MCF 10A (cell line): ENCODE measurements around the gene OSBP2. TPM values are rescaled to one million over a fixed set of nuclear protein-coding genes. Genes with fewer than 3 reads are reported as not detected.
A peak's percentile ranks its signal among the peaks of the same experiment; 100 is the strongest.

Experiments
- BruUV-seq: library from RNA; stranded (reverse); fragments of 400-500 nt; replicated peaks from 2 replicates; lab custom pipeline; 2021; lab: Mats Ljungman, UMichigan
- CTCF ChIA-PET: fragments of 300-600 bp; sonication (Branson Sonifier 250); formaldehyde crosslinking; extraction: SDS; loops from one replicate; lab custom pipeline; 2021; ENCODE audit warnings: antibody characterized with exemption, inconsistent platforms; lab: Yijun Ruan, JAX
- POLR2A ChIA-PET: fragments of 300-600, 350-650 bp; sonication (Branson Sonifier 250); formaldehyde crosslinking; extraction: SDS; loops from one replicate; lab custom pipeline; 2020; ENCODE audit warnings: antibody characterized with exemption, inconsistent platforms; lab: Yijun Ruan, JAX
- DNase-seq: peaks from one replicate; pipeline ENCODE4 v3.0.0-alpha.2; 2018; ENCODE audit not compliant: unreplicated experiment
- H3K27ac Mint-ChIP-seq: one replicate; pipeline ENCODE4 v1.8.0; 2022; ENCODE audit warnings: mild to moderate bottlenecking, low read depth, mixed read lengths; ENCODE audit not compliant: unreplicated experiment
- H3K27me3 Mint-ChIP-seq: one replicate; pipeline ENCODE4 v1.8.0; 2022; ENCODE audit warnings: mixed read lengths; ENCODE audit not compliant: insufficient read depth, unreplicated experiment
- H3K36me3 Mint-ChIP-seq: one replicate; pipeline ENCODE4 v1.8.0; 2022; ENCODE audit warnings: mild to moderate bottlenecking, moderate library complexity, mixed read lengths; ENCODE audit not compliant: insufficient read depth, unreplicated experiment
- H3K4me1 Mint-ChIP-seq: one replicate; pipeline ENCODE4 v1.8.0; 2022; ENCODE audit warnings: mixed read lengths; ENCODE audit not compliant: insufficient read depth, unreplicated experiment
- H3K4me3 Mint-ChIP-seq: one replicate; pipeline ENCODE4 v1.8.0; 2022; ENCODE audit warnings: mild to moderate bottlenecking, moderate library complexity, mixed read lengths; ENCODE audit not compliant: unreplicated experiment
- H3K9me3 Mint-ChIP-seq: one replicate; pipeline ENCODE4 v1.8.0; 2022; ENCODE audit warnings: mixed read lengths; ENCODE audit not compliant: unreplicated experiment
- intact Hi-C: fragments of 100-400 bp; cut with micrococcal nuclease; formaldehyde crosslinking; loops from 2 replicates; pipeline ENCODE4 v1.14.1; 2022
- total RNA-seq: library from RNA; stranded (reverse); gene quantifications from 2 replicates; pipeline ENCODE4 v1.2.3, GENCODE V29; 2022
- TF ChIP-seq, protein P1 (sequence below): fragments of 200-600 bp; IDR thresholded peaks from one replicate; pipeline ENCODE4 v1.8.0; 2022; ENCODE audit warnings: antibody characterized with exemption, mild to moderate bottlenecking; ENCODE audit not compliant: unreplicated experiment

OSBP2 gene
- total RNA-seq, 1 experiment from 2014 or later, result 276 TPM

DNA sequence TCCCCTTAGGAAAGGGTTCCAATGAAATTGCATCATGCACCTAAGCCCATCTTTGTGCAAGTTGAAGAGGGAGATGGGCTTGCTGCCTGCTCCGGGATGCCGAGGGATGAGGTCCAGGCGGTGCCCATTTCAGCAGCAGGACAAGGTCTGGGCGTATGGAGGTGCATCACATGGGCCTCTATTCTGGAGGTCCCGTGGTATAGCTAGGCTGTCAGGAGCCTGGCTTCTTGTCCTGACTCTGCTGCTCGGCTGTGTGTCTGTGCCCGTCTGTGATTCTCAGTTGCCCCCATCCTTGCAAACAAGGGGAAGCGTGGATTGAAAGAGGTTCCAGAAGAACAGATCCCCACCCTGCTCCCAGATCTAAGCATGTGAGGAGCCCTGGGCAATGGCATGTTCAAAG lies 130.0 kb downstream of the OSBP2 start:
- intact Hi-C loops, result no loop called here
- TF ChIP-seq, protein P1, sequence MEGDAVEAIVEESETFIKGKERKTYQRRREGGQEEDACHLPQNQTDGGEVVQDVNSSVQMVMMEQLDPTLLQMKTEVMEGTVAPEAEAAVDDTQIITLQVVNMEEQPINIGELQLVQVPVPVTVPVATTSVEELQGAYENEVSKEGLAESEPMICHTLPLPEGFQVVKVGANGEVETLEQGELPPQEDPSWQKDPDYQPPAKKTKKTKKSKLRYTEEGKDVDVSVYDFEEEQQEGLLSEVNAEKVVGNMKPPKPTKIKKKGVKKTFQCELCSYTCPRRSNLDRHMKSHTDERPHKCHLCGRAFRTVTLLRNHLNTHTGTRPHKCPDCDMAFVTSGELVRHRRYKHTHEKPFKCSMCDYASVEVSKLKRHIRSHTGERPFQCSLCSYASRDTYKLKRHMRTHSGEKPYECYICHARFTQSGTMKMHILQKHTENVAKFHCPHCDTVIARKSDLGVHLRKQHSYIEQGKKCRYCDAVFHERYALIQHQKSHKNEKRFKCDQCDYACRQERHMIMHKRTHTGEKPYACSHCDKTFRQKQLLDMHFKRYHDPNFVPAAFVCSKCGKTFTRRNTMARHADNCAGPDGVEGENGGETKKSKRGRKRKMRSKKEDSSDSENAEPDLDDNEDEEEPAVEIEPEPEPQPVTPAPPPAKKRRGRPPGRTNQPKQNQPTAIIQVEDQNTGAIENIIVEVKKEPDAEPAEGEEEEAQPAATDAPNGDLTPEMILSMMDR, result no peak
- Mint-ChIP-seq H3K4me1 (peaks cover 43% of the 10 kb centered on the region), H3K27ac (no peak overlapping the region), H3K36me3 (peaks cover 9% of the 10 kb centered on the region), H3K4me3 (no peak overlapping the region), H3K9me3 (no peaks in the 10 kb centered on the region), H3K27me3 (no peaks in the 10 kb centered on the region)
- BruUV-seq, result no TSS peak
- no peak for DNase-seq
- ChIA-PET CTCF (interaction anchor here (0.7 to 2.5 kb wide), 3 partner anchors 10 to 95 kb away, joined by 3 to 8 read pairs (median 3); no protein-coding TSS in a partner anchor), POLR2A (interaction anchor here (5.8 kb wide), 1 partner anchor 17 kb away, joined by 38 read pairs; no protein-coding TSS in a partner anchor)

DNA sequence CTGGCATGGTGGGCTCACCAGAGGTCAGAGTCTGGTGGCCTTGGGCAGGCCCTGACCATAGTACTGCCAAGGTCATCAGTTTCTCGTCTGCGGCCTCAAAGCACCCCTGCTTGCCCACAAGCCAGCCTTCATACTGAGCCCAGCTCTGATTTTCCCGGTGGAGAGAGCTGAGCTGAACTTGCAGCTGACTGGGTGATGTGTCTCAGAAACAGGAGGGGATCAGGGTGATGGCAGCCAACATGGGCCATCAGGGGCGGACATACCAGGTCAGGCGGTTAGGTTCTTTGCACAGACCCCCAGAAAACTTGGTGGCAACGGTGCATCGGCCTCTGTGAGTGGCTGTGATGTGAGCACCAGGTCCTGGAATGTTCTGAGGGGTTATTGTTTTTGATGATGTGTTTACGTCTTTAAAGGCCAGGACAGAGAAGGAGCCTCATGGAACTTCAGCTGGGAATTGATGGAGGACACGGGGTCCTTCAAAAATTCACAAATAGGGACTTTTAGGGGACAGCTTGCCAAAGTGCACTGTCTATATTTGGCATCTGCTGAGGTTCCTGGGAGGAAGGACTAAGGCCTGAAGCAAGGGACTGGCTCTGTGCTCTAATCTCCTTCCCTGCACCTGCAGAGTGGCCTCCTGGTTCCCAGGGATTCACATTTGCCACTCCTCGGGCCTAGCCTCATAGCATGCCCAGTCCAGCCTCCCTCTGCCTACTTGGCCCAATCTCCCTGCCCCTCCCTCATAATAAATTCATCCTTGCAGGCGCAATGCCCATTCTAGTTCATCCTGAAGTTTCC lies 131.2 kb downstream of the OSBP2 start:
- Mint-ChIP-seq H3K4me3 (no peak overlapping the region), H3K36me3 (peaks cover 9% of the 10 kb centered on the region), H3K4me1 (peaks cover 52% of the 10 kb centered on the region), H3K9me3 (no peaks in the 10 kb centered on the region), H3K27ac (peak overlapping the region; percentile 98), H3K27me3 (no peaks in the 10 kb centered on the region)
- no TSS peak for BruUV-seq
- POLR2A ChIA-PET, result interaction anchor here (0.6 to 5.8 kb wide), 3 partner anchors 18 to 47 kb away, joined by 3 to 38 read pairs (median 5); no protein-coding TSS in a partner anchor
- DNase-seq, result no peak
- intact Hi-C loops, result no loop called here
- CTCF ChIA-PET, result interaction anchor here (2.5 kb wide), 1 partner anchor 94 kb away, joined by 8 read pairs; no protein-coding TSS in a partner anchor
- TF ChIP-seq, protein P1, result no peak

DNA sequence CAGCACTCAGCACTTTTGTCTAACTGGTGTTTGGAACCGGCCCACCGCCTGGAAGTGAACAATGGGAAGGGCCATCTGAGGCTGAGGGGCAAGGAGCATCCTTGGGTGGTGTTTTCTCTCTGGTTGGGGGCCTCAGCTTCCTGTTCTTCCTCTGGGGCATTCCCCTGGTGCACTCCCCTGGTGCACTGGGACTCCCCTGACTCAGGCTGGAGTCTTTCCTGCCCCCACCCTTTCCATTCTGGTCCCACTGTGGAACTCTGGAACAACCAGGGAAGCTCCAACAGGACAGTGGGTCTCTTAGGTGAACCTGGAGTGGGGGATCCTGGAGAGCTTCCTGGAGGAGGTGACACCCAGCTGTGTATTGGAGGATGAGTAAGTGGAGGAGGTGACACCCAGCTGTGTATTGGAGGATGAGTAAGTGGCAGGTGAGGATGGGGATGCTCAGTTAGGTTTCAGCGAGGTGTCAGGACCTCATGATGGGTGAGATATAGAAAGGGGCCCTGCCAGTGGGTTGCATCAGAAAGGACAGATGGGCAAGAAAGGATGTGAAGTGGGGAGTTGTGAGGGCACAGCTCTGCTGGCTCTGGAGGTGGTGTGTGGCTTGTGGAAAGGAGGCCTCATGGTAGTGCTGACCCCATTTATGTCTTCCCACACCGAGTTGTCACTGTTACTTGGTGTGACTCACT lies 132.1 kb downstream of the OSBP2 start:
- BruUV-seq, result no TSS peak

More for the DNA sequence above, 132.1 kb downstream of the OSBP2 start:
- Mint-ChIP-seq H3K36me3 (peaks cover 9% of the 10 kb centered on the region), H3K4me1 (peaks cover 54% of the 10 kb centered on the region), H3K27me3 (no peaks in the 10 kb centered on the region), H3K4me3 (no peak overlapping the region), H3K9me3 (no peaks in the 10 kb centered on the region), H3K27ac (peak overlapping the region; percentile 98)
- ChIA-PET POLR2A (interaction anchor here (0.6 to 1.4 kb wide), 3 partner anchors 23 to 57 kb away, joined by 3 to 5 read pairs (median 4); no protein-coding TSS in a partner anchor), CTCF (interaction anchor here (0.6 kb wide), 3 partner anchors 65 to 725 kb away, joined by 3 to 4 read pairs (median 3); no protein-coding TSS in a partner anchor)
- DNase-seq, result no peak
- TF ChIP-seq, protein P1, result no peak
- intact Hi-C loops, result no loop called here
